Thoracic aorta endothelial cell (primary cell): ENCODE results near the gene HELZ2. TPM values are rescaled to one million over a fixed set of nuclear protein-coding genes. Genes with fewer than 3 reads are reported as not detected.

ENCODE experiments used
- total RNA-seq: library from RNA; depleted of rRNA; stranded (reverse); fragments of >200 nt; gene quantifications from 2 replicates; pipeline ENCODE4 v1.2.3, GENCODE V29; 2012

Gene HELZ2, protein sequence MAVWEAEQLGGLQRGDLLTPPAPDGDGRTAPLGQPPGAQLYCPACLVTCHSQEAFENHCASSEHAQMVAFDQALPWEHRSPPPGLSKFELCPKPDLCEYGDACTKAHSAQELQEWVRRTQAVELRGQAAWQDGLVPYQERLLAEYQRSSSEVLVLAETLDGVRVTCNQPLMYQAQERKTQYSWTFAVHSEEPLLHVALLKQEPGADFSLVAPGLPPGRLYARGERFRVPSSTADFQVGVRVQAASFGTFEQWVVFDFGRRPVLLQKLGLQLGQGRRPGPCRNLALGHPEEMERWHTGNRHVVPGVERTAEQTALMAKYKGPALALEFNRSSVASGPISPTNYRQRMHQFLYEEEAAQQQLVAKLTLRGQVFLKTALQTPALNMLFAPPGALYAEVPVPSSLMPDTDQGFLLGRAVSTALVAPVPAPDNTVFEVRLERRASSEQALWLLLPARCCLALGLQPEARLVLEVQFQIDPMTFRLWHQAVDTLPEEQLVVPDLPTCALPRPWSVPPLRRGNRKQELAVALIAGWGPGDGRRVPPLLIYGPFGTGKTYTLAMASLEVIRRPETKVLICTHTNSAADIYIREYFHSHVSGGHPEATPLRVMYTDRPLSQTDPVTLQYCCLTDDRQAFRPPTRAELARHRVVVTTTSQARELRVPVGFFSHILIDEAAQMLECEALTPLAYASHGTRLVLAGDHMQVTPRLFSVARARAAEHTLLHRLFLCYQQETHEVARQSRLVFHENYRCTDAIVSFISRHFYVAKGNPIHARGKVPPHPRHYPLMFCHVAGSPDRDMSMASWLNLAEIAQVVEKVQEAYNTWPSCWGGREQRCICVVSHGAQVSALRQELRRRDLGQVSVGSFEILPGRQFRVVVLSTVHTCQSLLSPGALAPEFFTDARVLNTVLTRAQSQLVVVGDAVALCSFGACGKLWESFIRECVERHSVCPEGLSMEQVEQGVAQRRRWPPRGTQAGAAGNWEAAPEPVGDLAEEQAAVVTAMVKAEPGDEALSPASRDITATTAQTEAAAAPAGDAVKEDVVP (N-terminal part only)
- total RNA-seq: 26.9 and 33.4 TPM in 2 replicates

DNA sequence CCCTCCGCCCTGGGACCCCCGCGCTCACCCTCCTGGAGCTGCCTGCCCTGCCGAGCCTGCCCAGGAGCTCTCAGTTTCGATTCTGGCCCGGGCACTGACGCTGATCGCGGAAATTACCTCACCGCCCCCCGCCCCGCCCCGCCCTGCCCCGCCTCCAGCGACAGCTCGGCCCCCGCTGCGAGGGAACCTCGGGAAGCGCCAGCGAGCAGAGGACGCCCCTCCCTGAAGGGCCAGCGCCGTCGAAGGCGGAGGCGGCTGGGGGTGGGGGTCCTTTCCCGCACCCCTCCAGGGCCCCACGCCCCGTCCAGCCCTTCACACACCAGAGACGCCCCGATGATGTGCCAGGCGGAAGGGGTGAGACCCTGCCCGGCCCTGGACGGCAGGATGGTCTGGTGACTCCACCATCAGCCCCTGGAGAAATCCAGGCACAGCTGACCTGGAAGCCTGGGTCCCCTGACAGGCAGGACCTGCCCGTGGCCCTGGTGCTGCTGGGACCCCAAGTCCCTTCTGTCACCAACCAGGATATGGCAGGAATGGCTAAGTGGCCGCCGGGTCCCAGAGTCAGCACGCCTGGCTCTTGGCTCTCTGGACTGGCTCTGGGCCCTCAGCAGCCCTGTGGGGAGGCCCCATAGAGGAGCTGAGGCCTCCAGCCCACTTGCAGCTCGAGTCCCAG, at the start of gene HELZ2:
Gene HELZ2 (minus strand): TSS at position 84 of the 673 bp plus-strand sequence. CDS start 1,854 bp downstream, outside the sequence.

DNA sequence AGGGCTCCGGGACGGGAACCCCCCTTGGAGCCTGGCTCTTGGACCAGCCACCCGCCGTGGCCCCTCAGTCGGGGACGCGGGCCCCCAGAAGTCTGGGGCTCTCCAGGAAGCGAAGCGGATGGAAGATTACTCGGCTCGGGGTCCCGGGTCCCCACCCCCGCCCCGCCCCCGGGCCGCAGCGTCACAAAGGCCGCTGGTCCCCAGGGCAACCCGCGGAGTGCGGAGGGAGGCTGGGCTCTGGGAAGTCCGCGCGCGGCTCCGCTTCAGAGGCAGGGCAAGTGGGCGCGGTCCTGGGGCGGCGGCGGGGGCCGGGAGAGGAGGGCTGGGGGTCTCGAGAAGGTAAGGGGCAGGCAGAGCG, 20.1 kb downstream of the HELZ2 start, which contains the start of gene FNDC11:
Gene FNDC11 (plus strand): TSS at position 227 of the 358 bp plus-strand sequence. CDS start 1,505 bp downstream, outside the sequence.

DNA sequence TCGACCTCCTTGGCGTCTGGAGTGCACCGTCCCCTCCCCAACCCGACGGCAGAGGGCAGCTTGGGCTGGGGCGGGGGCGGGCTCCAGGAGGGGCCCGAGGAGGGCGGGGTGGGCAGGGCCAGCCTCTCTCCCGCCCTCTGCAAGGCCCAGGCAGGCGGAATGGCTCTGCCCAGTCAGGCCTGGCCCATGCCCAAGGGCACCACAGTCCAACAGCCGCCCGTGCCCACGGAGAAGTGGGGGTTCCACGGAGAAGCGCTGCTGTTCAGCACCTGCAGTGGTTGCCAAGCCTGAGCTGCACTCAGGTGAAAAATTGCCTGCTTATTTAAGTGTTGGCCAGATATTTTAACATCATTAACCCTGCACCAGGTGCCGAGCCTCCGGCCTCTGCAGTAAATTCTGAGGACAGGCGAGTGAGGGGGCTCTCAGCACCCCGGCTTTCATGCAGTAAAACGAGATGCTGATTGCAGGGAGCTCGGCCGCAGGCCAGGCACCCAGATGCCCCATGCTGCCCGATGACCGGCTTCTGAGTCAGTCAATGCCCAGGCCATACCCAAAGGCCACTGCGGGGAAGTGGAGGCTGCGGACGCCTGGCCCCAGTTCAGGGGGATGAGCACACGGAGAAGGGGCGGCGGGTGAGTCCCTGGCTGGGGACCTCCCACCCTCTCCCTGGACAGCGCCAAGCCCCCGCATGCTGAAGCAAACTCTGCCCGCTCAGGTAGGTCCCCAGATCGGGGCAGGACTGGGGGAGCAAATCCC, 26.1 kb downstream of the HELZ2 start, which contains the start of gene SRMS:
Gene SRMS (minus strand): TSS at position 25 of the 756 bp plus-strand sequence. CDS start 286 bp downstream, outside the sequence.

DNA sequence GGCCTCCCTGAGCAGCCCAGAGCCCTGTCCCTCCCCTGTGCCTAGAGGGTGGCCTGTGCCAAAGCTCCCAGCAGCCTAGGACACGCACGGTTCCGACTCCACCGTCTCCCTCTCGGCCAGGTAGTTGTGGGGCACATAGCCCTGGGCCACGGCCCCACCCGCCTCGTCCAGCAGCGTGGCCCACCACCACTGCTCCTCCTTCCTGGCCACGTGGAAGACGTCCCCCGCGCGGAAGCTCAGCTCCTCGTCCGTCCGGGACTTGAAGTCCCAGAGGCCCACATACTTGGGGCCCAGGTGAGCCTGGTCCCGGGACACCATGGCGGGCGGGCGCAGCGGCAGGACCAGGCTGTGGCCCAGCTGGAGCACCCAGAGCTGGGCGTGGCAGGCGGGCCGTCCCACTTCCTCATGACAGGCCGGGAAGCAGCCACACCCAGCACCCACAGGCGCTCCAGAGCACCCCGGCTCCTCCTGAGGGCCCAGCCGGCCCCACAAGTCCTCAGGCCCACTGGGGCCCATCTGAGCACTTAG, 37.0 kb downstream of the HELZ2 start, which contains the start of gene PTK6:
Gene PTK6 (minus strand): TSS at position 380 of the 528 bp plus-strand sequence. CDS start 62 bp downstream, at position 318.

Other genes with a start within 250 kb of the HELZ2 start
- gene CHRNA4, start 212.9 kb downstream of the HELZ2 start, total RNA-seq: not detected in 2 replicates
- gene KCNQ2, start 101.6 kb downstream of the HELZ2 start, total RNA-seq: not detected in 2 replicates
- 1.0 and 2.3 TPM in 2 replicates for gene EEF1A2, start 75.2 kb downstream of the HELZ2 start, total RNA-seq
- gene PPDPF, start 53.5 kb downstream of the HELZ2 start, total RNA-seq: 41.0 and 75.0 TPM in 2 replicates
- gene PTK6, start 36.9 kb downstream of the HELZ2 start, total RNA-seq: not detected in 2 replicates
- not detected in 2 replicates for gene SRMS, start 26.5 kb downstream of the HELZ2 start, total RNA-seq
- 0.40 and 0.50 TPM in 2 replicates for gene FNDC11, start 20.1 kb downstream of the HELZ2 start, total RNA-seq
- 8.6 and 10.6 TPM in 2 replicates for gene GMEB2, start 52.9 kb upstream of the HELZ2 start, total RNA-seq
- gene STMN3, start 79.2 kb upstream of the HELZ2 start, total RNA-seq: 3.5 and 6.1 TPM in 2 replicates
- 19.8 and 22.6 TPM in 2 replicates for gene RTEL1, start 84.1 kb upstream of the HELZ2 start, total RNA-seq
- 13.2 and 15.5 TPM in 2 replicates for gene TNFRSF6B, start 122.4 kb upstream of the HELZ2 start, total RNA-seq
- gene ARFRP1, start 133.7 kb upstream of the HELZ2 start, total RNA-seq: 24.3 and 25.3 TPM in 2 replicates
- gene ZGPAT, start 133.8 kb upstream of the HELZ2 start, total RNA-seq: 15.8 and 16.1 TPM in 2 replicates
- gene LIME1, start 162.4 kb upstream of the HELZ2 start, total RNA-seq: 2.4 and 3.6 TPM in 2 replicates
- gene SLC2A4RG, start 165.5 kb upstream of the HELZ2 start, total RNA-seq: 21.8 and 25.8 TPM in 2 replicates